Mesenchymal stem cell (in vitro differentiated cells and primary cell): ENCODE data around the gene MARK2.

ENCODE experiments used
- DNase-seq: peaks from one replicate; pipeline ENCODE4 v3.0.0-alpha.2; 2013
- H2AFZ ChIP-seq: one replicate; pipeline ENCODE4 v1.6.1; 2013; ENCODE audit warnings: low read depth, mild to moderate bottlenecking, control low read depth, inconsistent platforms, low read length, moderate library complexity
- H2AK5ac ChIP-seq: 2 replicates; pipeline ENCODE4 v1.6.1; 2013; ENCODE audit warnings: low read length, moderate library complexity, mild to moderate bottlenecking, inconsistent platforms; ENCODE audit not compliant: severe bottlenecking
- H2BK120ac ChIP-seq: one replicate; pipeline ENCODE4 v1.6.1; 2013; ENCODE audit warnings: low read depth, mild to moderate bottlenecking, inconsistent platforms, low read length, moderate library complexity
- H2BK12ac ChIP-seq, 2 experiments: one replicate each; pipeline ENCODE4 v1.6.1; 2013; ENCODE audit warnings: inconsistent platforms in 2 of 2, low read length in 2 of 2, mild to moderate bottlenecking in 2 of 2, moderate library complexity in 2 of 2, control low read depth in 1 of 2
- H2BK15ac ChIP-seq: one replicate; pipeline ENCODE4 v1.6.1; 2013; ENCODE audit warnings: mild to moderate bottlenecking, low read depth, inconsistent platforms; ENCODE audit not compliant: poor library complexity, severe bottlenecking
- H2BK5ac ChIP-seq: 2 replicates; pipeline ENCODE4 v1.6.1; 2013; ENCODE audit warnings: low read depth, mild to moderate bottlenecking, low read length, control low read depth, inconsistent platforms; ENCODE audit not compliant: poor library complexity, severe bottlenecking
- H3K14ac ChIP-seq, 2 experiments: one replicate each; pipeline ENCODE4 v1.6.1; 2013; ENCODE audit warnings: inconsistent platforms in 2 of 2, low read length in 2 of 2, control low read depth in 1 of 2, mild to moderate bottlenecking in 1 of 2, moderate library complexity in 1 of 2
- H3K18ac ChIP-seq, 2 experiments: one replicate each; pipeline ENCODE4 v1.6.1; 2013; ENCODE audit warnings: inconsistent platforms in 2 of 2, low read length in 2 of 2, control low read depth in 1 of 2, low read depth in 1 of 2, mild to moderate bottlenecking in 1 of 2
- H3K23ac ChIP-seq, 2 experiments: one replicate each; pipeline ENCODE4 v1.6.1; 2013; ENCODE audit warnings: inconsistent platforms in 2 of 2, low read length in 2 of 2, mild to moderate bottlenecking in 2 of 2, moderate library complexity in 2 of 2, control low read depth in 1 of 2
- H3K27ac ChIP-seq: 2 replicates; pipeline ENCODE4 v1.5.1; 2013; ENCODE audit warnings: mild to moderate bottlenecking, moderate library complexity, low read length, control low read depth, inconsistent platforms; ENCODE audit not compliant: poor library complexity, severe bottlenecking
- H3K27me3 ChIP-seq, 2 experiments: 2 replicates each; pipeline versions ENCODE4 v1.6.1 to v1.7.0; 2013; ENCODE audit warnings: low read length in 2 of 2, mild to moderate bottlenecking in 2 of 2, moderate library complexity in 2 of 2, control low read depth in 1 of 2, inconsistent platforms in 1 of 2; ENCODE audit not compliant: control insufficient read depth in 1 of 2, insufficient read depth in 1 of 2
- H3K36me3 ChIP-seq, 2 experiments: 2 replicates each; pipeline versions ENCODE4 v1.6.1 to v1.7.0; 2013; ENCODE audit warnings: low read length in 2 of 2, control low read depth in 1 of 2, inconsistent platforms in 1 of 2, low read depth in 1 of 2, mild to moderate bottlenecking in 1 of 2; ENCODE audit not compliant: insufficient read depth in 2 of 2, control insufficient read depth in 1 of 2
- H3K4ac ChIP-seq, 2 experiments: one replicate each; pipeline ENCODE4 v1.6.1; 2013; ENCODE audit warnings: inconsistent platforms in 2 of 2, low read length in 2 of 2, mild to moderate bottlenecking in 2 of 2, moderate library complexity in 2 of 2, control low read depth in 1 of 2, low read depth in 1 of 2
- H3K4me1 ChIP-seq: 2 replicates; pipeline ENCODE4 v1.6.1; 2013; ENCODE audit warnings: low read depth, low read length, control low read depth; ENCODE audit not compliant: control insufficient read depth, insufficient read depth
- H3K4me2 ChIP-seq: 2 replicates; pipeline ENCODE4 v1.6.1; 2013; ENCODE audit warnings: low read length, mild to moderate bottlenecking, inconsistent platforms; ENCODE audit not compliant: poor library complexity, severe bottlenecking
- H3K4me3 ChIP-seq, 2 experiments: 2 replicates each; pipeline versions ENCODE4 v1.5.1 to v1.7.0; 2013; ENCODE audit warnings: low read length in 2 of 2, mild to moderate bottlenecking in 2 of 2, control low read depth in 1 of 2, low read depth in 1 of 2; ENCODE audit not compliant: insufficient read depth in 1 of 2
- H3K79me1 ChIP-seq: replicated peaks from 2 replicates; pipeline ENCODE4 v1.6.1; 2013; ENCODE audit warnings: mild to moderate bottlenecking, control low read depth, low read length, inconsistent platforms; ENCODE audit not compliant: poor library complexity, severe bottlenecking
- H3K9ac ChIP-seq: 2 replicates; pipeline ENCODE4 v1.7.0; 2013; ENCODE audit warnings: mild to moderate bottlenecking, low read length, moderate library complexity
- H3K9me3 ChIP-seq: 2 replicates; pipeline ENCODE4 v1.7.0; 2013; ENCODE audit warnings: mild to moderate bottlenecking, low read length; ENCODE audit not compliant: control insufficient read depth
- H4K8ac ChIP-seq: one replicate; pipeline ENCODE4 v1.6.1; 2013; ENCODE audit warnings: inconsistent platforms, mild to moderate bottlenecking, low read length, moderate library complexity
- H4K91ac ChIP-seq: one replicate; pipeline ENCODE4 v1.6.1; 2013; ENCODE audit warnings: mild to moderate bottlenecking, low read length, inconsistent platforms
- WGBS: methylation state at CpG from one replicate; pipeline ENCODE4 v1.1.7; 2013; ENCODE audit warnings: mixed read lengths; 5-methylcytosine and 5-hydroxymethylcytosine counted together

Gene MARK2

DNA sequence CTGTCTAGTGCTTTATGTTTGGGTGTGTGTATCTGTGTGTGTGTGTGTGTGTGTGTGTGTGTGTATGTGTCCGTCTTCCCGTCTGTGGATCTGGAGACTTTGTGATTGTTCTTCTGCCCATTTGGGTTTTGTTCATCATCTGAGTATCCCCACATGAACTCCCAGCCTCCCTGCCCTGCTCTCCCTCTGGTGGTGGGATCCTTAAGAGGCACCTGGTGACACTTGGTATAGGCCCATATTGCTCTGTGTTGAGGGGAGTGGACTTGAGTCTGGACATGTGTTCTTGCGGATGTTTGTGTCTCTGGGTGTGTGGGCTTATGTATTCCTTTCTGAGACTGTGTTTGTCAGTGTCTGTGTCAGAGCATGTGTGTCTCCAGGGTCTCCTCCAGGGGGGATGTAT, 62.8 kb downstream of the MARK2 start:
- DNase-seq, result peak; percentile 41
- Histone ChIP-seq H2AFZ (no peak overlapping the region), H2BK5ac (no peak overlapping the region), H2AK5ac (no peak overlapping the region), H4K91ac (no peak overlapping the region), H3K4me1 (peaks cover 10% of the 10 kb centered on the region), H4K8ac (no peak overlapping the region), H3K14ac (no peak overlapping the region), H3K9me3 (no peaks in the 10 kb centered on the region), H3K27me3 (no peaks in the 10 kb centered on the region), H2BK12ac (no peak overlapping the region), H3K27ac (no peak overlapping the region), H3K4ac (no peak overlapping the region), H3K23ac (no peak overlapping the region), H3K36me3 (peaks cover 89 to 93% of the 10 kb centered on the region in 2 experiments), H3K4me2 (no peak overlapping the region), H3K4me3 (no peak overlapping the region), H3K18ac (no peak overlapping the region), H2BK15ac (no peak overlapping the region), H3K9ac (no peak overlapping the region), H2BK120ac (no peak overlapping the region), H3K79me1 (peaks cover 50% of the 10 kb centered on the region)
- WGBS, result 98% methylated on average over 2 of the region's 3 CpGs

DNA sequence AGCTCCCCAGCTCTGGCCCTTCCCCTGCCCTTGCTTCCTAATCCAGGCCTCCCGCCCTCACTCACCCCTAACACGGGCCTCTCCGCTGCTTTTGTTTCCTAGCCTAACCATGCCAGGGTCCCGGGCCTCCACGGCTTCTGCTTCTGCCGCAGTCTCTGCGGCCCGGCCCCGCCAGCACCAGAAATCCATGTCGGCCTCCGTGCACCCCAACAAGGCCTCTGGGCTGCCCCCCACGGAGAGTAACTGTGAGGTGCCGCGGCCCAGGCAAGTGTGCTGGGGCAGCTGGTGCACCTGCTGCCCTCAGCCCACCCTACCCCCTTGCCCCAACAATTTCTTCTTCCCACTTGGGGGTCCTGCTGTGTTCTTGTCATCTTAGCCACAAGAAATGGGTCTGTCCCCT, 65.0 kb downstream of the MARK2 start:
- no peak overlapping the region for H3K18ac ChIP-seq
- H3K4me3 ChIP-seq, result no peak overlapping the region
- no peaks in the 10 kb centered on the region for H3K9me3 ChIP-seq
- no peak overlapping the region for H4K91ac ChIP-seq
- H4K8ac ChIP-seq, result no peak overlapping the region
- H3K23ac ChIP-seq, result no peak overlapping the region
- no peak for DNase-seq
- no peak overlapping the region for H2AFZ ChIP-seq
- H3K4me2 ChIP-seq, result no peak overlapping the region
- no peak overlapping the region for H2BK5ac ChIP-seq
- H3K79me1 ChIP-seq, result peaks cover 43% of the 10 kb centered on the region
- peaks cover 28% of the 10 kb centered on the region for H3K4me1 ChIP-seq
- no peak overlapping the region for H2BK12ac ChIP-seq
- WGBS, result 96% methylated on average over 14 of the region's 14 CpGs
- no peak overlapping the region for H2AK5ac ChIP-seq
- H3K36me3 ChIP-seq, result peaks cover 91 to 97% of the 10 kb centered on the region in 2 experiments
- H2BK120ac ChIP-seq, result no peak overlapping the region
- H3K27me3 ChIP-seq, result no peaks in the 10 kb centered on the region
- no peak overlapping the region for H3K4ac ChIP-seq
- H3K14ac ChIP-seq, result no peak overlapping the region
- no peak overlapping the region for H3K9ac ChIP-seq
- H3K27ac ChIP-seq, result no peak overlapping the region
- H2BK15ac ChIP-seq, result no peak overlapping the region

DNA sequence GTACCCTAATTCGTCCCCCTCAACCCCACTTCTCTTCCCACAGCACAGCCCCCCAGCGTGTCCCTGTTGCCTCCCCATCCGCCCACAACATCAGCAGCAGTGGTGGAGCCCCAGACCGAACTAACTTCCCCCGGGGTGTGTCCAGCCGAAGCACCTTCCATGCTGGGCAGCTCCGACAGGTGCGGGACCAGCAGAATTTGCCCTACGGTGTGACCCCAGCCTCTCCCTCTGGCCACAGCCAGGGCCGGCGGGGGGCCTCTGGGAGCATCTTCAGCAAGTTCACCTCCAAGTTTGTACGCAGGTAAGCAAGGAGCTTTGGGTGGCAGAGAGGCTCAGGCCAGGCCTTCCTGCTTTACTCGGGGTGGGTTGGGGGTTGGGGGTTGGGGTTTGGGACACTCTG, 65.8 kb downstream of the MARK2 start:
- Histone ChIP-seq H2BK5ac (no peak overlapping the region), H3K79me1 (peaks cover 42% of the 10 kb centered on the region), H4K91ac (peak overlapping the region; percentile 5), H3K4ac (no peak overlapping the region), H3K18ac (no peak overlapping the region), H3K27me3 (no peaks in the 10 kb centered on the region), H3K4me2 (no peak overlapping the region), H2BK15ac (no peak overlapping the region), H3K36me3 (peaks cover 84 to 96% of the 10 kb centered on the region in 2 experiments), H2BK120ac (no peak overlapping the region), H3K4me3 (no peak overlapping the region), H3K23ac (no peak overlapping the region), H3K9me3 (no peaks in the 10 kb centered on the region), H2AFZ (no peak overlapping the region), H2AK5ac (no peak overlapping the region), H3K9ac (no peak overlapping the region), H3K4me1 (peaks cover 32% of the 10 kb centered on the region), H3K27ac (no peak overlapping the region), H4K8ac (no peak overlapping the region), H3K14ac (no peak overlapping the region), H2BK12ac (no peak overlapping the region)
- 99% methylated on average over 12 of the region's 13 CpGs for WGBS
- no peak for DNase-seq

DNA sequence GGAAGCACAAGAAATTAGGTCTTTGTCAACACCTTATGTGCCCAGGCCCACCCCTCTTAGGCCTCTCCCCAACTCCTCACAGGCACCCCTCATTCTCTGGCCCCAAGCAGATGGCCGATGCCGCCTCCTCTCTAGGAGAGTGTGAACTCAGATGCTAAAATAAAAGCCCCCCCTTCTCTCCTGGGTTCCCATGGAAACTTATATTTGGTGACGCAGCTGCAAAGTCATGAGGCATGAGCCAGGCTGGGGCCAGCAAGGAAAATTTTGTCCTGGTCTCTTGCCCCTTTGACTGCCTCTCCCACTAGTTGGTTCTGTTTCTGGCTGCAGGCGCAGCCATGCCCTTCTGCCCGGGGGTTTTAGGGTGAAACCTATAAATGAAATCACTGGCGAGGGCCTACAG, 66.3 kb downstream of the MARK2 start:
- Histone ChIP-seq H3K4me1 (peaks cover 37% of the 10 kb centered on the region), H3K18ac (no peak overlapping the region), H2BK5ac (no peak overlapping the region), H2BK15ac (no peak overlapping the region), H2BK12ac (no peak overlapping the region), H2AFZ (no peak overlapping the region), H4K8ac (no peak overlapping the region), H2AK5ac (no peak overlapping the region), H3K36me3 (peaks cover 79 to 96% of the 10 kb centered on the region in 2 experiments), H3K4me2 (no peak overlapping the region), H3K4me3 (no peak overlapping the region), H4K91ac (no peak overlapping the region), H3K14ac (no peak overlapping the region), H3K27ac (no peak overlapping the region), H3K27me3 (no peaks in the 10 kb centered on the region), H3K9me3 (no peaks in the 10 kb centered on the region), H3K79me1 (peaks cover 42% of the 10 kb centered on the region), H3K23ac (no peak overlapping the region), H3K4ac (no peak overlapping the region), H2BK120ac (no peak overlapping the region), H3K9ac (no peak overlapping the region)
- WGBS, result 93% methylated on average over 6 of the region's 6 CpGs
- DNase-seq, result no peak
